Glutamatergic neuron (in vitro differentiated cells): ENCODE results near the gene SPSB3. TPM values are rescaled to one million over a fixed set of nuclear protein-coding genes. Genes with fewer than 3 reads are reported as not detected.

Source experiments
- DNase-seq: peaks from one replicate; pipeline ENCODE4 v3.0.0; 2022
- H3K27ac Mint-ChIP-seq: one replicate; pipeline ENCODE4 v1.8.0; 2020; ENCODE audit warnings: mild to moderate bottlenecking, mixed read lengths, inconsistent platforms; ENCODE audit not compliant: unreplicated experiment
- H3K27me3 Mint-ChIP-seq: one replicate; pipeline ENCODE4 v1.8.0; 2020; ENCODE audit warnings: mild to moderate bottlenecking, moderate library complexity, mixed read lengths, inconsistent platforms; ENCODE audit not compliant: unreplicated experiment
- H3K36me3 Mint-ChIP-seq: one replicate; pipeline ENCODE4 v1.8.0; 2020; ENCODE audit warnings: mild to moderate bottlenecking, mixed read lengths, inconsistent platforms; ENCODE audit not compliant: unreplicated experiment
- H3K4me1 Mint-ChIP-seq: one replicate; pipeline ENCODE4 v1.8.0; 2020; ENCODE audit warnings: mild to moderate bottlenecking, low read depth, mixed read lengths, inconsistent platforms; ENCODE audit not compliant: unreplicated experiment
- H3K4me3 Mint-ChIP-seq: one replicate; pipeline ENCODE4 v1.8.0; 2020; ENCODE audit warnings: mild to moderate bottlenecking, mixed read lengths, inconsistent platforms; ENCODE audit not compliant: unreplicated experiment
- H3K9me3 Mint-ChIP-seq: one replicate; pipeline ENCODE4 v1.8.0; 2020; ENCODE audit warnings: mild to moderate bottlenecking, moderate library complexity, mixed read lengths, inconsistent platforms; ENCODE audit not compliant: unreplicated experiment
- CTCF ChIP-seq: fragments of 200-600 bp; sonication (generic); IDR thresholded peaks from one replicate; pipeline ENCODE4 v1.5.0; 2021; ENCODE audit not compliant: partially characterized antibody, unreplicated experiment
- total RNA-seq: library from RNA; stranded (reverse); fragmentation: NEBNext Ultra II Directional; extraction: Animal tissue kit (Norgen Biotek cat#: 25700); gene quantifications from one replicate; pipeline ENCODE4 v1.2.1, GENCODE V29; 2021; ENCODE audit not compliant: unreplicated experiment

Gene SPSB3
- total RNA-seq, 1 donor from 2014 or later, result 80.4 TPM

GRCh38 chr16:1794908-1795666 is 12.7 kb upstream of the SPSB3 start:
- H3K36me3 Mint-ChIP-seq, result peaks cover 11% of the 10 kb centered on the region
- no peaks in the 10 kb centered on the region for H3K4me1 Mint-ChIP-seq
- no peaks in the 10 kb centered on the region for H3K27me3 Mint-ChIP-seq
- H3K27ac Mint-ChIP-seq, result no peak overlapping the region
- no peak overlapping the region for H3K4me3 Mint-ChIP-seq
- peak; percentile 16 for DNase-seq
- peaks cover 9% of the 10 kb centered on the region for H3K9me3 Mint-ChIP-seq
- TF ChIP-seq CTCF, result no peak

GRCh38 chr16:1794221-1794871 is 12.0 kb upstream of the SPSB3 start:
- Mint-ChIP-seq H3K27me3 (no peaks in the 10 kb centered on the region), H3K36me3 (peaks cover 5% of the 10 kb centered on the region), H3K27ac (no peak overlapping the region), H3K4me1 (no peaks in the 10 kb centered on the region), H3K9me3 (peaks cover 7% of the 10 kb centered on the region), H3K4me3 (no peak overlapping the region)
- TF ChIP-seq CTCF, result no peak
- no peak for DNase-seq

GRCh38 chr16:1793578-1794220 is 11.3 kb upstream of the SPSB3 start, which contains the start of gene IGFALS:
Gene IGFALS, minus strand, starts transcription at chr16:1793705. Its CDS starts 53 bp downstream, at chr16:1793652.
- no peak for TF ChIP-seq CTCF

GRCh38 chr16:1792836-1793577 is 10.6 kb upstream of the SPSB3 start:
- Mint-ChIP-seq H3K9me3 (peaks cover 5% of the 10 kb centered on the region), H3K27me3 (no peaks in the 10 kb centered on the region), H3K36me3 (no peaks in the 10 kb centered on the region), H3K4me3 (no peak overlapping the region), H3K4me1 (no peaks in the 10 kb centered on the region), H3K27ac (no peak overlapping the region)
- no peak for TF ChIP-seq CTCF
- DNase-seq, result no peak

More at GRCh38 chr16:1793578-1794220, 11.3 kb upstream of the SPSB3 start, which contains the start of gene IGFALS:
- DNase-seq, result no peak
- Mint-ChIP-seq H3K9me3 (peaks cover 5% of the 10 kb centered on the region), H3K4me1 (no peaks in the 10 kb centered on the region), H3K27me3 (no peaks in the 10 kb centered on the region), H3K27ac (no peak within 1 kb of the TSS), H3K4me3 (no peak within 1 kb of the TSS), H3K36me3 (no peaks in the 10 kb centered on the region)
